Loucy (cell line): Measurements from ENCODE around the gene TRAF3.

Source experiments
- H2AFZ ChIP-seq: fragments of 200-600 bp; sonication (generic); 2 replicates; pipeline ENCODE4 v1.6.0; 2016; ENCODE audit warnings: antibody characterized with exemption, mild to moderate bottlenecking, low read length, moderate library complexity
- H3F3A ChIP-seq: fragments of 200-600 bp; 2 replicates; pipeline ENCODE4 v1.6.0; 2016; ENCODE audit warnings: antibody characterized with exemption, low read depth, mild to moderate bottlenecking
- H3K27me3 ChIP-seq: fragments of 200-600 bp; sonication (generic); 2 replicates; pipeline ENCODE4 v1.6.1; 2014; ENCODE audit warnings: low read length, mild to moderate bottlenecking; ENCODE audit not compliant: insufficient read depth, poor library complexity, severe bottlenecking
- H3K36me3 ChIP-seq: fragments of 200-600 bp; sonication (generic); 2 replicates; pipeline ENCODE4 v1.6.1; 2016; ENCODE audit warnings: low read length; ENCODE audit not compliant: insufficient read depth
- H3K4me1 ChIP-seq: fragments of 200-600 bp; sonication (generic); 2 replicates; pipeline ENCODE4 v1.5.1; 2014; ENCODE audit warnings: low read length, mild to moderate bottlenecking; ENCODE audit not compliant: insufficient read depth, poor library complexity, severe bottlenecking
- H3K4me2 ChIP-seq: fragments of 200-600 bp; sonication (generic); 2 replicates; pipeline ENCODE4 v1.6.0; 2014; ENCODE audit warnings: antibody characterized with exemption, low read length, low read depth, mild to moderate bottlenecking; ENCODE audit not compliant: poor library complexity, severe bottlenecking
- H3K4me3 ChIP-seq: fragments of 200-600 bp; sonication (generic); 2 replicates; pipeline ENCODE4 v1.5.1; 2014; ENCODE audit warnings: low read length, mild to moderate bottlenecking, mixed read lengths; ENCODE audit not compliant: poor library complexity, severe bottlenecking
- H3K79me2 ChIP-seq: fragments of 200-600 bp; sonication (generic); 2 replicates; pipeline ENCODE4 v1.6.1; 2014; ENCODE audit warnings: low read length; ENCODE audit not compliant: insufficient read depth
- H3K9ac ChIP-seq: fragments of 200-600 bp; sonication (generic); 2 replicates; pipeline ENCODE4 v1.6.0; 2014; ENCODE audit warnings: mild to moderate bottlenecking, low read depth, low read length, moderate library complexity; ENCODE audit not compliant: poor library complexity, severe bottlenecking
- H3K9me2 ChIP-seq: fragments of 200-600 bp; sonication (generic); replicated peaks from 2 replicates; pipeline ENCODE4 v1.6.1; 2016; ENCODE audit warnings: low read depth, low read length, mixed read lengths
- H3K9me3 ChIP-seq: fragments of 200-600 bp; sonication (generic); 2 replicates; pipeline ENCODE4 v1.6.1; 2014; ENCODE audit warnings: mild to moderate bottlenecking, antibody characterized with exemption, low read length, low read depth; ENCODE audit not compliant: insufficient read depth
- H4K20me1 ChIP-seq: fragments of 200-600 bp; sonication (generic); 2 replicates; pipeline ENCODE4 v1.6.0; 2014; ENCODE audit warnings: antibody characterized with exemption, low read length, mild to moderate bottlenecking; ENCODE audit not compliant: insufficient read depth, poor library complexity, severe bottlenecking
- CTCF ChIP-seq: fragments of 200-600 bp; sonication (generic); conservative IDR thresholded peaks from 2 replicates; pipeline ENCODE4 v1.5.1; 2014; ENCODE audit warnings: mild to moderate bottlenecking, antibody characterized with exemption, low read length
- EZH2phosphoT487 ChIP-seq: fragments of 200-600 bp; IDR thresholded peaks from 2 replicates; pipeline ENCODE4 v1.6.1; 2018; ENCODE audit warnings: antibody characterized with exemption, mild to moderate bottlenecking, moderate library complexity, borderline replicate concordance

Gene TRAF3

DNA sequence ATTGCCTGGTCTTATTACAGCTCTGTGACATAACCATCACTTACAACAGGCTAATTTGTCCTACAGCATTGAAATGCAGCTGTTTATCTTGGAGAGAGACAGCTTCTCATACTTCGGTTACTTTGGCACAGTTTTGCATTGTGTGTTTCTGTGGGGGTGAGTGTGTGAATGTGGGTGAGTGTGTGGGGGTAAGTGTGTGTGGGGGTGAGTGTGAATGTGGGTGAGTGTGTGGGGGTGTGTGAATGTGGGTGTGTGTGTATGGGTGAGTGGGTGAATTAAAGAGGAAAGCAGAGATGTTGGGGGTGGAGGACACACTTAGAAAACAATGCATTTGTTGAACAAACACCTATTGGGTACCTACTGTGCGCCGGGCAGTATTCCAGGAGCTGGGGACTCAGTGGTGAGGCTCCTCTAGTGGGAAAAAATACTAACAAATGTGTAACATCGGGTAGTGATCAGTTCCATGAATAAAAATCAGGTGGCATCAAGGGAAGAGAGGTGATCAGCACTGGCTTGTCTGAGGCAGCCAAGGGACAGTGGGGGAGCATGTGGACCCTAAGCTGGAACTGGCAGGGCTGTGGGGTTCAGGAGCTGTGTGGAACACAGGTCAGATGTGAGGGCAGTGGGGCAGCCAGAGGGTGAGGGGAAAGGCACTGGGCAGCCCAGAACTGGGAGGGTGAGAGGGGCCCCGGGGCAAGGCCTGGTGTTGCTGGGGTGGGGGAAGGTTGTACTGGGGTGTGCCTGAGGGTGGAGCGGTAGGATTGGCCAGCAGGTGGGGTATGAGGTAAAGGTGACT is 101.1 kb downstream of the TRAF3 start:
- no peaks in the 10 kb centered on the region for H3K27me3 ChIP-seq
- no peak overlapping the region for H3K4me2 ChIP-seq
- no peaks in the 10 kb centered on the region for H3F3A ChIP-seq
- peaks cover 42% of the 10 kb centered on the region; the same call in 1 of the 2 replicates for H3K36me3 ChIP-seq
- H3K79me2 ChIP-seq: no peaks in the 10 kb centered on the region
- H3K4me3 ChIP-seq: no peak overlapping the region
- H4K20me1 ChIP-seq: no peaks in the 10 kb centered on the region
- no peaks in the 10 kb centered on the region for H3K9me3 ChIP-seq
- H3K4me1 ChIP-seq: no peaks in the 10 kb centered on the region
- H3K9ac ChIP-seq: no peak overlapping the region
- no peaks in the 10 kb centered on the region for H3K9me2 ChIP-seq
- TF ChIP-seq EZH2phosphoT487 (no peak), CTCF (peak; percentile 21; the same call in 1 of the 2 replicates)
- H2AFZ ChIP-seq: no peak overlapping the region

DNA sequence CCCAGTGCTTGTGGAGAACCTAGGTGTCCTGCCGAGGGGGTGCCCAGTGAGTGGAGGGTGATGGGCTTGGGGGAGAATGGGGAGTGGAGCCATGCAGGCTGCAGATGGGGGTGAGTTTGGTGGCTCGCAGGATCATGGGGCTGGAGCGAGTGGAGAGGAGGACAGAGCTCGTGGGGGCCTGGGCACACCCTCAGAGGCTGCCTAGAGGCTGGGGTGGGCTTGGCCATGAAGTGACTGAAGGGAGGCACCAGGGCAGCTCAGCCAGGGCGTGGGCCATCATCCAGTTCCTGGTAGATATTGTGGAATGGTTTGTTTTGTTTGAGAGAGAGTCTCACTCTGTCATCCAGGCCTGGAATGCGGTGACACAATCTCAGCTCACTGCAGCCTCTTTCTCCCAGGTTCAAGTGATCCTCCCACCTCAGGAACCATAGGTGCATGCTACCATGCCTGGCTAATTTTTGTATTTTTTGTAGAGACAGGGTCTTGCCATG is 101.8 kb downstream of the TRAF3 start:
- 0 out of 2 replicates have a peak, but pooled peaks have one; percentile 1 for TF ChIP-seq CTCF
- TF ChIP-seq EZH2phosphoT487: no peak
- H2AFZ ChIP-seq: no peak overlapping the region

GRCh38 chr14:102882226-102882906 is 105.1 kb downstream of the TRAF3 start:
- TF ChIP-seq EZH2phosphoT487 (no peak), CTCF (no peak)
- Histone ChIP-seq H2AFZ (no peak overlapping the region), H3K9me3 (no peaks in the 10 kb centered on the region), H3K79me2 (no peaks in the 10 kb centered on the region), H3K9me2 (no peaks in the 10 kb centered on the region), H3K4me3 (no peak overlapping the region), H3K27me3 (no peaks in the 10 kb centered on the region), H3K4me1 (no peaks in the 10 kb centered on the region), H3F3A (no peaks in the 10 kb centered on the region), H3K9ac (no peak overlapping the region), H3K36me3 (peaks cover 22% of the 10 kb centered on the region; the same call in 1 of the 2 replicates), H4K20me1 (no peaks in the 10 kb centered on the region), H3K4me2 (no peak overlapping the region)

More for the DNA sequence above, 101.8 kb downstream of the TRAF3 start:
- Histone ChIP-seq H3K4me3 (no peak overlapping the region), H3K27me3 (no peaks in the 10 kb centered on the region), H3K79me2 (no peaks in the 10 kb centered on the region), H3F3A (no peaks in the 10 kb centered on the region), H4K20me1 (no peaks in the 10 kb centered on the region), H3K36me3 (peaks cover 38% of the 10 kb centered on the region; the same call in 1 of the 2 replicates), H3K9ac (no peak overlapping the region), H3K4me1 (no peaks in the 10 kb centered on the region), H3K4me2 (no peak overlapping the region), H3K9me3 (no peaks in the 10 kb centered on the region), H3K9me2 (no peaks in the 10 kb centered on the region)
